SHP77 (cell line): ENCODE measurements around the gene IL17RC.
"Not testable (repeated sequence)": the region's sequence is repeated elsewhere in the genome, so short reads cannot be mapped to it uniquely, and the experiment has no call there.

Experiments
- DNase-seq, 2 experiments: peaks; one replicate each; lab custom pipeline; 2025; lab: John Stamatoyannopoulos, UW

The IL17RC gene

GRCh38 chr3:9893739-9894138 lies 23.2 kb upstream of the IL17RC start:
- no peak for DNase-seq

- DNase-seq: not testable (repeated sequence)
Observed at GRCh38 chr3:9895715-9896114, 21.2 kb upstream of the IL17RC start.

- not testable (repeated sequence) for DNase-seq
Observed at GRCh38 chr3:9896755-9897407, 20.0 kb upstream of the IL17RC start.

- DNase-seq: peak in 1 of 2 experiments; percentile 14
Observed at GRCh38 chr3:9897408-9898372, 19.2 kb upstream of the IL17RC start.

DNA sequence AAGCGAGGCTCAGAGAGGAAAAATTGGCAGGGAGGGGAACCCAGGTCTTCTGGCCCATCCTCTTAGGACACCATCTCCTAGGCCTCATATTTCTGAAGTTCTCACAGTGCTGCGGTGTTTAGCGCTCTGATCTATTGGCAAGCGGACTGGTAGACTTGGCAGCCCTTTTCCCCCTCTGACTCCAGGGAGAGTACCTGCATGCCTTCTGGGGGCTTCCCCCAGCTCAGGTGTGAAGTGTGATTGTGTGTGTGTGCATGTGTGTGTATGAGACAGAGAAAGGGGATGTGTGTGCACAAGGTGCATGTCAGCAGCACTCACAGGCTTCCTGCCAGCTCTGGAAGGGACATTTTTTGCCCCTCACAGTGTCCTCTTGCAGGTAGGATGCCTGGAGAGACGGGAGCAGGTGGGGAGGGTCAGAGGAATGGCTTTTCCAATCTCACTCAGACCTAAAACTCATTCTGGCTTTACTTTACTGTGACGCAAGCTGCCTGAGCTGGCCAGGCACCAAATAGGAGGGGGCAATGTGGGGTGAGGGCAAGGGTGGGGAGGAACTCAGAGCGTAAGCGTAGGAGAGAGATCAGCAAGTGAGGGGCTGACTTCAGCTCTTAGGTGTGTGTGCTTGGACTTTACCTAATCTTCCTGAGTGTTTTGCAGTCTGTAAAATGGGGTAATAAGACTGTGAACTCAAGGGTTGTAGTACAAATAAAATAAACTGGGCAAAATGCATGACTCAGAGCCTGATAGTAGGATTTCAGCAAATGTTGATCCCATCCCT lies 18.2 kb upstream of the IL17RC start:
- no peak for DNase-seq

GRCh38 chr3:9899289-9899791 lies 17.6 kb upstream of the IL17RC start:
- DNase-seq: no peak

GRCh38 chr3:9900965-9901415 lies 15.9 kb upstream of the IL17RC start:
- not testable (repeated sequence) for DNase-seq

DNA sequence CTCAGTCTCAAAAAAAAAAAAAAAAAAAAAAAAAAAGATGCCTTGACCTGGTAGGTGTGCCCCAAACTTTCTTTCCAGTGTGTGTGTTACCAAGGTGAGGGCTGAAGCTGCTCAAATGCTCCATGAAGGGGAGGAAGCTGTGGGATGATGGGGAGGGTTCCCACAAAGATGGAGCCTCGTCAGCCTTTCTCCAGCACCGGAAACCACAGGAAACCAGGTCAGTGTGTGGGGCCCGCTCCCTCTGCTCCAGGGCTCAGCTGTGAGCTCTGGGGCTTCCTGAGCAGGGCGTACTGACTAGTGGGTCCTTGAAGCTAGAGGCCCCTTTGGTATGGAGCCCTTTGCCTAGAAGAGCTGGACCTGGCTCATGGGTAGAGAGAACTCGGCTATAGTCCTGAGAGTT lies 14.9 kb upstream of the IL17RC start:
- no peak for DNase-seq

GRCh38 chr3:9902372-9903237 lies 14.3 kb upstream of the IL17RC start, which contains the start of gene IL17RE:
IL17RE (plus strand) TSS chr3:9902848; CDS start chr3:9902933, 85 bp downstream.
- DNase-seq: no peak

DNA sequence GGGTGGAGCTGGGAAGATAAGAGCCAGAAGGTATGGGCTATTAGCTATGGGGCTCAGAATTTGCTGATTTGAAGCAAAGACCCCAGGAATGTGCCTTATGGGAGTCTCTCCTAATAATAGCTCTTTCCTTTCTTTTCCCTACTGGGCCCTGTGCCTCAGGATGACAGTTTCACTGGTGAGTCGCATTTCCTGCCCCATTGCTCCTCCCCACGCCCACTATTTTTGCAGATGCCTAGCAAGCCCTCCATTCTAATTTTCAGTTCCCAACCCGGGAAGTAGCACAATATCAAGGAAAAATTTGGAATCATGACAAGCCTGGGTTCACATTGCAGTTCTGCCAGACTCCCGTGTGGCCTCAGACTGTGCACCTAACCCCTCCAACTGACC lies 13.7 kb upstream of the IL17RC start:
- DNase-seq: no peak

DNA sequence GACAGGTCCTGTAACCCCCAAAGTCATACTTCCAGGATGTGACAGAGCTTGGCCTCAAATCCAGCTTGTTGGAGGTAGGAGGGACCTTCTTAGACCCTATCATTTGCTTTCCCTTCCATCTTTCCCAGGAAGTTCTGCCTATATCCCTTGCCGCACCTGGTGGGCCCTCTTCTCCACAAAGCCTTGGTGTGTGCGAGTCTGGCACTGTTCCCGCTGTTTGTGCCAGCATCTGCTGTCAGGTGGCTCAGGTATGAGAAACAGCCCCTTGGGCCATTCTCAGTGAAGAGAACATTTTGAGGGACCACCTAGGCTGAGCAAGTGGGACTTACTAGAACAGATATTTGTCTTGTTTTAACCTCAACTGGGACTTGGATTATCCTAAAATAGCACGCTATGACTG lies 13.0 kb upstream of the IL17RC start:
- DNase-seq: no peak

- no peak for DNase-seq
Observed at GRCh38 chr3:9906480-9906879, 10.4 kb upstream of the IL17RC start.

GRCh38 chr3:9908286-9908685 lies 8.6 kb upstream of the IL17RC start:
- DNase-seq: no peak

DNA sequence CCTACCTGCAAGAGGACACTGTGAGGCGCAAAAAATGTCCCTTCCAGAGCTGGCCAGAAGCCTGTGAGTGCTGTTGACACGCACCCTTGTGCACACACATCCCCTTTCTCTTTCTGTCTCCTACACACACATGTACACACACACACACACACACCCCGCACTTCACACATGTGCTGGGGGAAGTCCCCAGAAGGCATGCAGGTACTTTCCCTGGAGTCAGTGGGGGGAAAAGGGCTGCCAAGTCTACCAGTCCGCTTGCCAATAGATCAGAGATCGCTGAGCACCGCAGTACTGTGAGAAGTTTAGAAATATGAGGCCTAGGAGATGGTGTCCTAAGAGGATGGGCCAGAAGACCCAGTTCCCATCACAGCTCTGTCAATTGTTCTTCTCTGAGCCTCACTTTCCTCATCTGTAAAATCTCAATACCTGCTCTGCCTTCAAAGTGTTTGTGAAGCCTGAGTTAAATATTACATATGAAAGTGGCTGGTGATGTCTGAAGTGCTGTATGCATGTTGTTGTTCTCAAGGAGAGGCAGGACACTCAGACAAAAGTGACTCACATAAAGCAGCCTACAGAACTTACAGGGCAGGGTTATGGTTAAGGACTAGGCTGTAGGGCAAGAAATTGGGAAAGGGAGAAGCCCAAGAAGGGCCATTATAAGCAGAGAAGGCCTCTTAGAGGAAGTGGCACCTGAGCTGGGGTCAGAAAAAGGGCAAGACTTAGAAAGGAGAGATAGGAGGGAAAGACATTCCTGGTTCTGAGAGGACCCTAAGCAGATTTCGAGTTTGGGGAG lies 7.5 kb upstream of the IL17RC start:
- no peak for DNase-seq

DNA sequence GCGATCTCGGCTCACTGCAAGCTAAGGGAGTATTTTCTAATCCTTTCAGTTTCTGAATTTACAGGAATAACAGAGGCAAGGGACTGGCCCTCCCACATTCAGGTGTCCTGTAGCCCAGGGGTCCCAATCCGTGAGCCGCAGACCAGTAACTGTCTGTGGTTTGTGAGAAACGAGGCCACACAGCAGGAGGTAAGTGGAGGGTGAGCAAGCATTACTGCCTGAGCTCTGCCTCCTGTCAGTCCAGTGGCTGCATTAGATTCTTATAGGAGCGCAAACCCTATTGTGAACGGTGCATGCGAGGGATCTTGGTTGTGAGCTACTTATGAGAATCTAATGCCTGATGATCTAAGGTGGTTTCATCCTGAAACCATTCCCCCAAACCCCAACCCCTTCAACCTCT lies 5.0 kb upstream of the IL17RC start:
- no peak for DNase-seq

DNA sequence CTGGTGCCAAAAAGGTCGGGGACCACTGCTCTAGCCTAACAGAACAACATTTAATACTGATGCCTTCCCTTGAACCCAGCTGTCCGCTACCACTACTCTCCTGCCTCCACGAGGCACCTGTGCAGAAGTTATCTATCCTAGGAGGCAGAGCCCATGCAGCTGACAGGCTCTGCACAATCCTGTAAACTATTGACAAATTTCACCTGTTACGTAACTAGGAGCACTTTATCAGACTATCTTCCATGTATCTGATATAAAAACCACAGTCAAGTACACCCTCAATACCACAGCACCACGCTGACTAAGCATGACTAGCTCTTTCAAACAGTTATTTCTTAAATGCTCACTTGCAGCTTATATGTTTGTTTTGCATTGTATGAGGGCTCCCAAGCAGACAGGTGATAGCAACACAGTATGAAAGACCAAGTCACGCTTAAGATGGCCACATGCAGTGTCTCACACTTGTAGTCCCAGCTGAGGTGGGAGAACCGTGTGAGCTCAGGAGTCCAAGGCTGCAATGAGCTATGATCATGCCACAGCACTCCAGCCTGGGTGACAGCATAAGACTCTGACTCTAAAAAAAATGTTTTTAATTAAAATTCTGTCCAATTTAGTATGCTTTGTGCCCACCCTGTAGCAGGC lies 4.5 kb upstream of the IL17RC start:
- DNase-seq: no peak

DNA sequence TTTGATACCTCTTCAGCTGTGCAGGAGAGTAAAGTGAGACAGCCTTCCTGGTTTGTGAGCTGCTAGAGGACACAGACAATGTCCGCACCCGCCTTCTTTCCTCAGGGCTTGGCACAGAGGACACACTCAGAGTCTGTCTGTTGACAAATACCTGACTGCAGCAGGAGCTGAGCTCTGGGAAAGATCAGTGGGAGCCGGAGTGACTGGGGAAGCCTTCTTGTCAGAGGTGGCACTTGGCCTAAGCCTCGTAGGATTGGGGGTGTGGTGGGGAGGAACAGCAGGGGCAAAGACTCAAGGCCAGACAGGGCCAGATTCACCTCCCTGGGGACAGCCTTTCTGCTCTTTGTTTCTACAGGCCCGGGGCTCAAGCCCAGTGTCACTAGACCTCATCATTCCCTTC lies 3.3 kb upstream of the IL17RC start:
- DNase-seq: no peak

GRCh38 chr3:9914011-9914410 lies 2.9 kb upstream of the IL17RC start:
- no peak for DNase-seq

DNA sequence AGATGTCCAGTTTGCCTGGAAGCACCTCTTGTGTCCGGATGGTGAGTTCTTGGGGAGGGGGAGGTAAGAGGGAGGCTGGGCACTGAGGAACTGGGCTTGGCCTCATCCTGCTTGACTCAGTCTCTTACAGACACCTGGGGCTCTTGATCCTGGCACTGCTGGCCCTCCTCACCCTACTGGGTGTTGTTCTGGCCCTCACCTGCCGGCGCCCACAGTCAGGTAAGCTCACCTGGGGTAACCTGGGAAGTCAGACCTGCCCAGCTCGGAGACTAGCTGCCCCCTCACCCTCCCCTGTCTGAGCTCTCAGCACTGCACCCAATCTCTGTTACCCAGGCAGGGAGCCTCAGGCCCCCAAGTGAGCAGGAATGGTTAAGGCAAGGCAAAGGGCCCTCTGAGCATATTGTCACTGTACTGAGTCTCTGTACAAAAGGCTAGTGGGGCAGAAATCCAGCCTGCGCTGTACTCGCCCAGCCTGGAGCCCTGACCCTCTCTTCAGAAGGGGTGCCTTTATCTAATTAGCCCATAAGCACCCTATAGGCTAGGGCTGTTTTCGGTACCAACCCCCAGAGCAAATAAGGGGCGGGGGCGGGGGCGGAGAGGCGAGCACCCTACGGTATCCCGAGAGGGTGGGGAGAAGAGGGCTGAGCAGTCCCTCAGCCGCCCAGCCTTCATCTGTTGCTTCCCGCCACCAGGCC lies 2.2 kb upstream of the IL17RC start:
- DNase-seq: peak in 1 of 2 experiments; percentile 14
